Measurements from ENCODE around the gene RORB. TPM values are rescaled to one million over a fixed set of nuclear protein-coding genes. Genes with fewer than 3 reads are reported as not detected.

The RORB gene
- total and polyA plus RNA-seq, 8 donors = 0.14 to 5.2 (median 0.22) TPM

- no peak overlapping the region for H3K4me3 ChIP-seq
- no peaks in the 10 kb centered on the region for H3K4me1 ChIP-seq
- no peak for ATAC-seq
- no peak for TF ChIP-seq CTCF (IDR thresholded peaks at IDR 0.05)
- H3K9me3 ChIP-seq = no peaks in the 10 kb centered on the region
- DNase-seq = no peak
- no peaks in the 10 kb centered on the region for H3K27me3 ChIP-seq
- H3K27ac ChIP-seq = no peak overlapping the region
- peaks cover 0 to 8% of the 10 kb centered on the region in 2 donors for H3K36me3 ChIP-seq
- intact Hi-C loops (cut with DNase I) = no loop called here
Measured at GRCh38 chr9:74724317-74724716, 227.2 kb downstream of the RORB start.

GRCh38 chr9:74726581-74726980 is 229.4 kb downstream of the RORB start:
- Histone ChIP-seq H3K27me3 (no peaks in the 10 kb centered on the region), H3K4me1 (no peaks in the 10 kb centered on the region), H3K27ac (no peak overlapping the region), H3K36me3 (peaks cover 0 to 8% of the 10 kb centered on the region in 2 donors), H3K9me3 (no peaks in the 10 kb centered on the region), H3K4me3 (no peak overlapping the region)
- no peak for DNase-seq
- intact Hi-C loops (cut with DNase I) = no loop called here
- no peak for TF ChIP-seq CTCF (IDR thresholded peaks at IDR 0.05)
- ATAC-seq = no peak

- intact Hi-C loops (cut with DNase I) = no loop called here
- no peak for DNase-seq
- Histone ChIP-seq H3K4me1 (no peaks in the 10 kb centered on the region), H3K36me3 (peaks cover 0 to 8% of the 10 kb centered on the region in 2 donors), H3K4me3 (no peak overlapping the region), H3K27me3 (no peaks in the 10 kb centered on the region), H3K9me3 (no peaks in the 10 kb centered on the region), H3K27ac (no peak overlapping the region)
- no peak for TF ChIP-seq CTCF (IDR thresholded peaks at IDR 0.05)
- no peak for ATAC-seq
Measured at GRCh38 chr9:74728176-74728575, 231.0 kb downstream of the RORB start.

GRCh38 chr9:74729136-74729695 is 232.1 kb downstream of the RORB start:
- Histone ChIP-seq H3K27ac (no peak overlapping the region), H3K4me1 (no peaks in the 10 kb centered on the region), H3K27me3 (no peaks in the 10 kb centered on the region), H3K9me3 (no peaks in the 10 kb centered on the region), H3K4me3 (no peak overlapping the region), H3K36me3 (peaks cover 0 to 8% of the 10 kb centered on the region in 2 donors)
- intact Hi-C loops (cut with DNase I) = no loop called here
- peak in 1 of 4 donors; percentile 1 for DNase-seq
- ATAC-seq = no peak
- no peak for TF ChIP-seq CTCF (IDR thresholded peaks at IDR 0.05)

- Histone ChIP-seq H3K27ac (no peak overlapping the region), H3K36me3 (peaks cover 0 to 12% of the 10 kb centered on the region in 2 donors), H3K27me3 (no peaks in the 10 kb centered on the region), H3K9me3 (no peaks in the 10 kb centered on the region), H3K4me3 (no peak overlapping the region), H3K4me1 (no peaks in the 10 kb centered on the region)
- TF ChIP-seq CTCF (IDR thresholded peaks at IDR 0.05) = no peak
- DNase-seq (no peak), ATAC-seq (no peak)
- intact Hi-C loops (cut with DNase I) = no loop called here
Measured at GRCh38 chr9:74735761-74736160, 238.6 kb downstream of the RORB start.

All from left lung (tissue), 10 donors.